Lower lobe of right lung (tissue), 2 donors: Measurements from ENCODE around the gene SRPRB. TPM values are rescaled to one million over a fixed set of nuclear protein-coding genes. Genes with fewer than 3 reads are reported as not detected.

Source experiments
- ATAC-seq, 2 donors: fragments of 200-7000 bp; cut with Tn5 transposase; one replicate each; pipeline ENCODE4 v1.9.1; 2020 to 2022; ENCODE audit warnings: mild to moderate bottlenecking in 2 of 2, moderate library complexity in 2 of 2
- DNase-seq: peaks from one replicate; pipeline ENCODE4 v3.0.0-alpha.2; 2020
- H3K27ac ChIP-seq: fragments of 200-600 bp; one replicate; pipeline ENCODE4 v1.8.0; 2022
- H3K27me3 ChIP-seq: fragments of 200-600 bp; one replicate; pipeline ENCODE4 v1.8.0; 2022; ENCODE audit warnings: low read depth
- H3K36me3 ChIP-seq: fragments of 200-600 bp; one replicate; pipeline ENCODE4 v1.8.0; 2022; ENCODE audit warnings: mild to moderate bottlenecking
- H3K4me1 ChIP-seq: fragments of 200-600 bp; one replicate; pipeline ENCODE4 v1.8.0; 2022
- H3K4me3 ChIP-seq: fragments of 200-600 bp; one replicate; pipeline ENCODE4 v1.8.0; 2022; ENCODE audit warnings: mild to moderate bottlenecking
- H3K9me3 ChIP-seq: fragments of 200-600 bp; one replicate; pipeline ENCODE4 v1.8.0; 2022
- intact Hi-C: fragments of 100-400 bp; cut with DNase I; formaldehyde crosslinking; loops from one replicate; pipeline ENCODE4 v1.11.0; 2022
- total RNA-seq: library from RNA; stranded (reverse); fragmentation: NEBNext Ultra II Directional; extraction: Animal tissue kit (Norgen Biotek cat#: 25700); gene quantifications from one replicate; pipeline ENCODE4 v1.2.1, GENCODE V29; 2021
- TF ChIP-seq, protein P1 (sequence below): fragments of 200-600 bp; IDR thresholded peaks from one replicate; pipeline ENCODE4 v1.8.0; 2022; ENCODE audit warnings: antibody characterized with exemption, mild to moderate bottlenecking
- donor health status: DM: no; HTN: yes; CAD: no; lungs with severe emphysema.

SRPRB gene
- total RNA-seq, 1 donor from 2014 or later = 43.3 TPM

DNA sequence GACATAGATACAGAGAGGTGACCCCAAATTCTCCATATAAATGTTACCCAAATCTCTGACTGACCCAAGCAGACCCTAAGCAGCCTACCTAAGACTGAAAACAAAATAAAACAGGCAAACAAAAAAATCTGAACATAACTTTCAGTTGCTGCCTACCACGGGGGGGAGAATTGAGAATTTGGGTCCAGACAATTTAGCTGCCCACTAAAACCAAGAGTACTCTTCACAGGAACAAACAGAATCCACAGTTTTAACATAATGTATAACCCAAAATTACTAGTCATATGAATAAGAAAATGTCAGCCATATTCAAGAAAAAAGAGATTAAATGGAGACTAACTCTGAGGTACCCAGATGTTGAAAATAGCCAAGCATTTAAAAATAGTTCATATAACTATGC is 44.4 kb downstream of the SRPRB start:
- ATAC-seq = no peak
- Histone ChIP-seq H3K9me3 (no peaks in the 10 kb centered on the region), H3K36me3 (no peaks in the 10 kb centered on the region), H3K4me1 (no peaks in the 10 kb centered on the region), H3K27ac (no peak overlapping the region), H3K27me3 (no peaks in the 10 kb centered on the region), H3K4me3 (no peak overlapping the region)
- TF ChIP-seq, protein P1, sequence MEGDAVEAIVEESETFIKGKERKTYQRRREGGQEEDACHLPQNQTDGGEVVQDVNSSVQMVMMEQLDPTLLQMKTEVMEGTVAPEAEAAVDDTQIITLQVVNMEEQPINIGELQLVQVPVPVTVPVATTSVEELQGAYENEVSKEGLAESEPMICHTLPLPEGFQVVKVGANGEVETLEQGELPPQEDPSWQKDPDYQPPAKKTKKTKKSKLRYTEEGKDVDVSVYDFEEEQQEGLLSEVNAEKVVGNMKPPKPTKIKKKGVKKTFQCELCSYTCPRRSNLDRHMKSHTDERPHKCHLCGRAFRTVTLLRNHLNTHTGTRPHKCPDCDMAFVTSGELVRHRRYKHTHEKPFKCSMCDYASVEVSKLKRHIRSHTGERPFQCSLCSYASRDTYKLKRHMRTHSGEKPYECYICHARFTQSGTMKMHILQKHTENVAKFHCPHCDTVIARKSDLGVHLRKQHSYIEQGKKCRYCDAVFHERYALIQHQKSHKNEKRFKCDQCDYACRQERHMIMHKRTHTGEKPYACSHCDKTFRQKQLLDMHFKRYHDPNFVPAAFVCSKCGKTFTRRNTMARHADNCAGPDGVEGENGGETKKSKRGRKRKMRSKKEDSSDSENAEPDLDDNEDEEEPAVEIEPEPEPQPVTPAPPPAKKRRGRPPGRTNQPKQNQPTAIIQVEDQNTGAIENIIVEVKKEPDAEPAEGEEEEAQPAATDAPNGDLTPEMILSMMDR = no peak
- no peak for DNase-seq
- intact Hi-C loops = no loop called here

DNA sequence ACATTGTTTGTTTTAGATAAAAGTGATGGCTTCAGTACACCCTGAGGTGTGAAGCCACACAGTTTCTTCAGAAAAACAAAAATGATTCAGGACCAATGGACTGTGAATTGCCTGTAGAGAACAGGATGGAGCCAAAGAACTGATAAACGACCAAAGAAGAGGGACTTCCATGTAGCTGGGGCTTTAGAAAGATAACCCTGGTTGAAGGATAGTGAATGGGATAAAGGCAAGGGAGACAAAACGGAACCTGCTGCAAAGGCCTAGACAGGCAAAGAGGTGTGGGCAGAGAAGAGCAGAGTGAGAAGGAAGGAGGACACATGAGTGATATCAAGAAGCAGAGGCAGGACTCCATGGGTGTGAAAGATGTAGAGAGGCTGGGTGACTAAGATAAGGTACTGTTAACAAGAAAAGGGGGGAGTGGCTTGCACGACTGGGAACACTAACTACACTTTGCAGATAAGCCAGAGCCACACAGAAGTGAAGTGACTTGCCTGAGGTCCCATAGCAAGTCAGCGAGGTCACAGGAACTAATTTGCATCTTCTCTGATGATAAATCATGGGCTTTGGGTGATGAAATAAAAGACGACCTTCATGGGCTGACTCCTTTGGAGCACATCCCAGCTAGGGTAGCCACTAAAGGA is 45.8 kb downstream of the SRPRB start:
- DNase-seq (no peak), ATAC-seq (no peak)
- no peak overlapping the region for H3K4me3 ChIP-seq
- TF ChIP-seq, protein P1 = no peak
- H3K4me1 ChIP-seq = no peaks in the 10 kb centered on the region
- H3K27me3 ChIP-seq = no peaks in the 10 kb centered on the region
- H3K36me3 ChIP-seq = no peaks in the 10 kb centered on the region
- H3K27ac ChIP-seq = no peak overlapping the region
- no peaks in the 10 kb centered on the region for H3K9me3 ChIP-seq
- intact Hi-C loops = no loop called here

DNA sequence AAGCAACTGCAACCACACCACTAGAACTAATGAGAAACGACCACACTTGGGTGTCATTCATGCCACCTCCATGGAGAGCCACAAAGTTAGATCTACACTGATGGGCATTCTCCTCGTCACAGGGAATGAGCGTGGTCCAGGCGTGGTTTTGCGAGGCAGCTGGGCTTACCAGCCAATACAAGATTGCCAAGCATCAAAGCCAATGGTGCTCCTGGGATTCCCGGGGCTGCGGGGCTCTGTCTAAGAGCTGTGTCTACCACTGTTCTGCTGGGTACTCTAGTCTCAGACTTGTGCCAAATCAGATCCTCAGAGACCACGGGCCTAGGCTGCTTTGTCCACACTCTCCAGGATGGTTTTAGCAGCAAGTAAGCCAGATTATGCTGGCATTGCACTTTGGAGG is 46.3 kb downstream of the SRPRB start:
- intact Hi-C loops = no loop called here
- TF ChIP-seq, protein P1 = no peak
- H3K4me3 ChIP-seq = no peak overlapping the region
- no peaks in the 10 kb centered on the region for H3K9me3 ChIP-seq
- no peaks in the 10 kb centered on the region for H3K4me1 ChIP-seq
- H3K27me3 ChIP-seq = no peaks in the 10 kb centered on the region
- DNase-seq (no peak), ATAC-seq (no peak)
- no peak overlapping the region for H3K27ac ChIP-seq
- H3K36me3 ChIP-seq = no peaks in the 10 kb centered on the region

DNA sequence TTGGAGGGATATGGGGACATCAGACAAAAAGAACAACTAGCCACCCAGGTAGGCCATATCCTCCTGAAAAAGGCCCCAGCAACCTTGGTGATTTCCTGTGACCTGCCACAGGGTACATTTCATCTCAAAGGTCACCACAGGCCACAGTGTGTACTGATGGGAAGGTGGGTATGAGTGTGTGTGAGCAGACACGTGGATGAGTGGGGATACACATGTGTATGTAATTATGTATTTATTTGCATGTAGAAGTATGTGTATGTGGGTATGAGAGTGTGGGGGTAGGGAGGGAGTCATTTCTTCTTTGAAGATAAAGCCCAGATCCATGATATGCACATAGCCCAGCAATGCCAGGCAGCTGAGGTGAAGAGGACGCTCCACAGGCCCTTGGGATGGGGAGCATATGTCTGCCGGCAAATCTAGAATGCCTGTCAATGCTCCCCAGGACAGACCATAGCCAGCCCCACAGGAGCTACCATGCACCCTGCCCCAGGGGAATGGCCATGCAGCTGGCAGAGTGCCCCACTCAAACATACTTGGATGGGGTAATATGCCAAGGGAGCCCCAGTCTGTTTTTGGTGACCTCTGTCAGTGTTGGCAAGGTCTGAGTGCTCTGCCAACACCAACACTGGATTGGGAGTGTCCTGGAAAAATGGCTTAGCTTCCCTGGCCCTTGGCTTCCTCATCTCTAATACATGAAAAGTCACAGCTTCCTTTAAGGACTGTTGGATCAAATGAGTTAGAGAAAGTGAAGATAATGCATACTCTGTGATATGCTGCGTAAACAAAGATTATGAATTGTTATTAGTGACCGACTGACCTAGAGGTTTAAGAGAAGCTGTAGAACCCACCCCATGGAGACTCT is 47.7 kb downstream of the SRPRB start:
- Histone ChIP-seq H3K4me3 (no peak overlapping the region), H3K27ac (no peak overlapping the region), H3K36me3 (no peaks in the 10 kb centered on the region), H3K9me3 (no peaks in the 10 kb centered on the region), H3K27me3 (no peaks in the 10 kb centered on the region), H3K4me1 (no peaks in the 10 kb centered on the region)
- DNase-seq (no peak), ATAC-seq (no peak)
- TF ChIP-seq, protein P1 = no peak
- intact Hi-C loops = no loop called here

DNA sequence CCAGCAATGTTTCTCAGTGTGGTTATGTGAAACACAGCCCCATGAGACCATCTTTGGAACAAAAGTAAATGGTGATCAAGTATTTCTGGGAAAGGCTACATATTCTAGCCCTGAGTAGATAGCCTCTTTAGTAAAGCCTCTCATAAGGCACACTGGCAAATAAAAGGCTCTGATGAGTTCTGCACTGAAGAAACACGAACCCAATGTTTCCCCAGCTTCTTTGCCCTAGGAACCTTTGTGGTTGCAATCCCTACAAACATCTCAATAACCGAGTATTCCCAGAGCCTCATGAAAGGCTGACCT is 48.3 kb downstream of the SRPRB start:
- Histone ChIP-seq H3K9me3 (no peaks in the 10 kb centered on the region), H3K4me3 (no peak overlapping the region), H3K4me1 (no peaks in the 10 kb centered on the region), H3K36me3 (no peaks in the 10 kb centered on the region), H3K27me3 (no peaks in the 10 kb centered on the region), H3K27ac (no peak overlapping the region)
- ATAC-seq = no peak
- TF ChIP-seq, protein P1 = no peak
- intact Hi-C loops = no loop called here
- DNase-seq = no peak
